Mesendoderm (in vitro differentiated cells): Measurements from ENCODE around the gene RXFP1.

Source experiments
- DNase-seq: peaks from one replicate; pipeline ENCODE4 v3.0.0; 2013
- H2AK5ac ChIP-seq: 2 replicates; pipeline ENCODE4 v1.6.1; 2013; ENCODE audit warnings: low read length, inconsistent platforms
- H2BK120ac ChIP-seq: 2 replicates; pipeline ENCODE4 v1.6.1; 2013; ENCODE audit warnings: low read depth, mild to moderate bottlenecking, low read length, moderate library complexity, mixed read lengths
- H2BK15ac ChIP-seq: replicated peaks from 2 replicates; pipeline ENCODE4 v1.6.1; 2013; ENCODE audit warnings: low read depth, mild to moderate bottlenecking, moderate library complexity
- H2BK5ac ChIP-seq: 2 replicates; pipeline ENCODE4 v1.6.1; 2013; ENCODE audit warnings: low read length, inconsistent platforms
- H3K18ac ChIP-seq: 2 replicates; pipeline ENCODE4 v1.6.1; 2013; ENCODE audit warnings: mild to moderate bottlenecking, low read length, mixed read lengths
- H3K23ac ChIP-seq: one replicate; pipeline ENCODE4 v1.6.1; 2013; ENCODE audit warnings: low read length
- H3K27ac ChIP-seq: 2 replicates; pipeline ENCODE4 v1.5.1; 2013; ENCODE audit warnings: low read depth, mild to moderate bottlenecking, inconsistent platforms, low read length, moderate library complexity
- H3K27me3 ChIP-seq: 2 replicates; pipeline ENCODE4 v1.6.1; 2013; ENCODE audit warnings: low read length, control low read depth, mild to moderate bottlenecking, inconsistent platforms; ENCODE audit not compliant: insufficient read depth, poor library complexity
- H3K36me3 ChIP-seq: 2 replicates; pipeline ENCODE4 v1.6.1; 2013; ENCODE audit warnings: low read length, inconsistent platforms; ENCODE audit not compliant: control insufficient read depth, insufficient read depth
- H3K4ac ChIP-seq: one replicate; pipeline ENCODE4 v1.6.1; 2013; ENCODE audit warnings: low read depth, mild to moderate bottlenecking, low read length, moderate library complexity
- H3K4me1 ChIP-seq: 2 replicates; pipeline ENCODE4 v1.6.1; 2013; ENCODE audit warnings: low read depth, low read length, inconsistent platforms; ENCODE audit not compliant: control insufficient read depth
- H3K4me2 ChIP-seq: 2 replicates; pipeline ENCODE4 v1.6.1; 2013; ENCODE audit warnings: low read length
- H3K4me3 ChIP-seq: 2 replicates; pipeline ENCODE4 v1.5.1; 2013; ENCODE audit warnings: mild to moderate bottlenecking, low read length
- H3K56ac ChIP-seq: one replicate; pipeline ENCODE4 v1.6.1; 2013; ENCODE audit warnings: low read length
- H3K79me1 ChIP-seq: 2 replicates; pipeline ENCODE4 v1.6.1; 2013; ENCODE audit warnings: low read length, inconsistent platforms
- H3K79me2 ChIP-seq: 2 replicates; pipeline ENCODE4 v1.6.1; 2013; ENCODE audit warnings: mild to moderate bottlenecking, low read length; ENCODE audit not compliant: control insufficient read depth, insufficient read depth
- H3K9ac ChIP-seq: 2 replicates; pipeline ENCODE4 v1.6.1; 2013; ENCODE audit warnings: low read length, inconsistent platforms
- H4K5ac ChIP-seq: one replicate; pipeline ENCODE4 v1.6.1; 2013; ENCODE audit warnings: low read length
- H4K8ac ChIP-seq: one replicate; pipeline ENCODE4 v1.6.1; 2013; ENCODE audit warnings: low read depth, mild to moderate bottlenecking, control low read depth, low read length, moderate library complexity
- WGBS: extraction: QIAGEN DNeasy Blood & Tissue Kit; methylation state at CpG from one replicate; pipeline ENCODE4 v1.1.7; 2013; ENCODE audit warnings: low lambda C conversion rate, missing lambda C conversion rate; ENCODE audit not compliant: insufficient coverage; ENCODE audit errors: extremely low coverage; 5-methylcytosine and 5-hydroxymethylcytosine counted together

Gene RXFP1

GRCh38 chr4:158590306-158590705, 68.6 kb downstream of the RXFP1 start:
- H4K8ac ChIP-seq, result no peak overlapping the region
- DNase-seq, result no peak
- no peak overlapping the region for H3K23ac ChIP-seq
- no peak overlapping the region for H3K4ac ChIP-seq
- H3K56ac ChIP-seq, result no peak overlapping the region
- no peak overlapping the region for H3K27ac ChIP-seq
- H3K18ac ChIP-seq, result no peak overlapping the region
- H3K4me3 ChIP-seq, result no peak overlapping the region
- no peaks in the 10 kb centered on the region for H3K27me3 ChIP-seq
- H3K9ac ChIP-seq, result no peak overlapping the region
- H3K36me3 ChIP-seq, result no peaks in the 10 kb centered on the region
- no peaks in the 10 kb centered on the region for H3K4me1 ChIP-seq
- H2AK5ac ChIP-seq, result no peak overlapping the region
- H3K79me1 ChIP-seq, result no peaks in the 10 kb centered on the region
- no peak overlapping the region for H2BK120ac ChIP-seq
- H3K4me2 ChIP-seq, result no peak overlapping the region
- H2BK5ac ChIP-seq, result no peak overlapping the region
- WGBS, result no CpG with 5 or more reads among the region's 4 CpGs
- H2BK15ac ChIP-seq, result no peak overlapping the region
- no peak overlapping the region for H4K5ac ChIP-seq
- H3K79me2 ChIP-seq, result no peaks in the 10 kb centered on the region

DNA sequence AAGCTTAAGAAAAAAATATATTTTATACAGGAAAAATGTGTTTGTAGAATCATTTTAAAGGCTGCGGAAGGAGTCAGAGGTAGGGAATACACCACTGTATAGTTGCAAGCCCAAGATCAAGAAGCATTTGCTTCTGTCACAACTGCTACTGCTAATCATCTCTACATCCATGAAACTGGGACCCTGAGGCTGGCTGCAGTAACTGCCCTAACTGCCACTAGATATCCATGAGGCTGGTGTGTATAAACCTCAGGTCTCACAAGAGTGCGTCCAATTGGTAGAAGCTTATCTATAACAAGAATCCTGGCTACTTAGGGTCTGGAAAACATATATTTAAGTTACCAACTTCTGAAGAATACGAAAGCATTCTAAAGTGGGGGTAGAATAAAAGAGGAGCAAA, 69.1 kb downstream of the RXFP1 start:
- Histone ChIP-seq H2BK5ac (no peak overlapping the region), H4K5ac (no peak overlapping the region), H3K4ac (no peak overlapping the region), H3K56ac (no peak overlapping the region), H3K23ac (no peak overlapping the region), H3K18ac (no peak overlapping the region), H4K8ac (no peak overlapping the region), H3K4me1 (no peaks in the 10 kb centered on the region), H2AK5ac (no peak overlapping the region), H3K4me2 (no peak overlapping the region), H3K79me1 (no peaks in the 10 kb centered on the region), H3K36me3 (no peaks in the 10 kb centered on the region), H3K9ac (no peak overlapping the region), H3K27me3 (no peaks in the 10 kb centered on the region), H2BK15ac (no peak overlapping the region), H2BK120ac (no peak overlapping the region), H3K27ac (no peak overlapping the region), H3K79me2 (no peaks in the 10 kb centered on the region), H3K4me3 (no peak overlapping the region)
- no peak for DNase-seq
- no CpG with 5 or more reads among the region's 3 CpGs for WGBS

DNA sequence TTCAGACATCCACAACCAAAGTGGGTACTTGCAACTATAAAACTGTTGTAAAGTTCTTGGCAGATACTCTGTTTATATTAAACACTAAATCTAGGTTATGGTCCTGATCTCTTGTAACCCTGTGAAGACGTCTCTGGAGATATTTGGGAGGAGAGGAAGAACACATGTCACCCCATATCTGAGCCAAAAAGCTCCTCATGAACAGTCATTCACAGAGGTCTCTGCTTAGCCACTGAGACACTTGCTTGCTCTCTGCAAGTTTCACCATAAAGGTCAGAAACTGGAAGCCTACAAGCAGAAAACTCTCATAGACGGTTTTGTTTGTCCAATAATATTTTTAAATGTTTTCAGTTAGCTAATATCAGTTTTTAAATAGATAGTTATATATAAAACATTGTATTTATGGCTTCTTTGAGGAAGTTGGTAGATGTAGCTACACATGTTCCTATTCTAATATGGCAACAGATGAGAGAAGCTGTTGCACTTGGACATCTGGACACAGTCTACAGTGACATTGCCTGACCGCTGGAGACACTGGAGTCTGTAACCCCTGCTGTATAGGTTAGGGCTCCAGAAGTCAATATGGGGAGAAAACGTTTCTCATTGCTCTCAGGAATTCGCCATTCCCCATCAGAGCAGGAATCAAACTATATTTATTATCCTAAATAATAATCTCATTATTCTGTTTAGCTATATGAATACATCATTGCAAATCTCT, 76.4 kb downstream of the RXFP1 start:
- Histone ChIP-seq H4K8ac (no peak overlapping the region), H3K4me2 (no peak overlapping the region), H3K4ac (no peak overlapping the region), H2BK120ac (no peak overlapping the region), H3K4me1 (no peaks in the 10 kb centered on the region), H3K27ac (no peak overlapping the region), H2BK15ac (no peak overlapping the region), H3K79me2 (no peaks in the 10 kb centered on the region), H3K56ac (no peak overlapping the region), H3K23ac (no peak overlapping the region), H3K18ac (no peak overlapping the region), H4K5ac (no peak overlapping the region), H2AK5ac (no peak overlapping the region), H3K27me3 (no peaks in the 10 kb centered on the region), H3K4me3 (no peak overlapping the region), H2BK5ac (no peak overlapping the region), H3K36me3 (no peaks in the 10 kb centered on the region), H3K79me1 (no peaks in the 10 kb centered on the region), H3K9ac (no peak overlapping the region)
- no peak for DNase-seq
- WGBS, result no CpG with 5 or more reads among the region's 5 CpGs

GRCh38 chr4:158599150-158599549, 77.5 kb downstream of the RXFP1 start:
- Histone ChIP-seq H2BK120ac (no peak overlapping the region), H3K56ac (no peak overlapping the region), H3K23ac (no peak overlapping the region), H3K79me1 (no peaks in the 10 kb centered on the region), H3K18ac (no peak overlapping the region), H3K4me1 (no peaks in the 10 kb centered on the region), H3K27ac (no peak overlapping the region), H4K8ac (no peak overlapping the region), H2BK5ac (no peak overlapping the region), H3K27me3 (no peaks in the 10 kb centered on the region), H2AK5ac (no peak overlapping the region), H4K5ac (no peak overlapping the region), H2BK15ac (no peak overlapping the region), H3K9ac (no peak overlapping the region), H3K4me2 (no peak overlapping the region), H3K4me3 (no peak overlapping the region), H3K36me3 (no peaks in the 10 kb centered on the region), H3K79me2 (no peaks in the 10 kb centered on the region), H3K4ac (no peak overlapping the region)
- no CpG with 5 or more reads among the region's 4 CpGs for WGBS
- no peak for DNase-seq

DNA sequence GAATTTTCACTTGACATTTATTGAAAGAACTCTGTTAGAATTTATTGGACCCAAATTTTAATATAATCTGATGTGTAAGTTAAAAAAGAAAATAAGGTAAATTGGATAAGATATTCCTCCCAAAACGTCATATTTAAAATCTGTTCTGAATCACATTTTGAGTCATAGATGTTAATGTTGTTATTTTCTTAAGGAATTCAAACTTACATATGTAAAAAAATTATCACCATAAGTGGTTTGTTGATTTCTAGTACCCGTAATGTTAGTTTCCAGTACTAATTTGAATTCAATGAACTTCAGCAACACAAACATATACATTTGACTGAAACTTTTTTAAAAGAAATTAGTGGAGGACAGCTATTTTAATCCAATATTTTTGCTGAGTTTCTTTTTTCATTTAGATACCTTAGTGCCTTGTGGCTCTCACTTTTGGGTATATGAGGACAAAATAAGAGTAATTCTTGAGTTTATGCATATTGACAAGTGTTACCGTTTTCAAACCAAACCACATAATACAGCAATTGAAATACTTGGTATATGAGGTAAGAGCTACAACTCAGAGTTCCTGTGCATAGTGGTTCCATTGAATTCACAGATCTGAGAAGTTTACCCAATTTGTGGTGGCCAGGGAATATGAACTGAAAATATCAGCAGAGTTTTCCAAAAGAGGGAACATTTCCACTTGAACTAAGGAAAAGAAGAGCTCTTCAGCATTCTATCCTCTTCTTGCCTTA, 78.2 kb downstream of the RXFP1 start:
- Histone ChIP-seq H3K4me3 (no peak overlapping the region), H3K56ac (no peak overlapping the region), H3K18ac (no peak overlapping the region), H3K4me1 (no peaks in the 10 kb centered on the region), H3K27me3 (no peaks in the 10 kb centered on the region), H2AK5ac (no peak overlapping the region), H4K5ac (no peak overlapping the region), H2BK15ac (no peak overlapping the region), H3K4me2 (no peak overlapping the region), H3K9ac (no peak overlapping the region), H3K23ac (no peak overlapping the region), H2BK120ac (no peak overlapping the region), H3K36me3 (no peaks in the 10 kb centered on the region), H3K27ac (no peak overlapping the region), H4K8ac (no peak overlapping the region), H2BK5ac (no peak overlapping the region), H3K4ac (no peak overlapping the region), H3K79me1 (no peaks in the 10 kb centered on the region), H3K79me2 (no peaks in the 10 kb centered on the region)
- no CpG with 5 or more reads among the region's 3 CpGs for WGBS
- DNase-seq, result no peak

DNA sequence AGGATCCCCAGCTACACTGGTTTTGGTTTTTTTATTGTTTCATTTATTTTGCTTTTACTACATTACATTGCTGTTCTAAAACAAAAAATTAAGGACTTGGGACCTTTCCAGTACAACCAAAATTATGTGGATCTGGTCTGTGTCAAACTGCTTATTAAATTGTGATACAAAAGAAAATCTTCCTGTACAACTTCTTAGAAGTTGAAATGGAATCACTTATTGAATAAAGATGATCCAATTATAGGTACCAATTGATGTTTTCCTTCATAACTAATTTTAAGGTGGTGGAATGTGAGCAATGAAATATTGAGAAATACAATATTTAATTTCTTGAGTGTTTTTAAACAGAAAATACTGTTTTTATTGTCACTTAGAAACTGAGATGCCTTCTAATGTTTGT, 82.7 kb downstream of the RXFP1 start:
- no peak overlapping the region for H4K5ac ChIP-seq
- H2BK5ac ChIP-seq, result no peak overlapping the region
- no peak overlapping the region for H3K4me3 ChIP-seq
- no peaks in the 10 kb centered on the region for H3K36me3 ChIP-seq
- no peak overlapping the region for H2BK15ac ChIP-seq
- no peaks in the 10 kb centered on the region for H3K4me1 ChIP-seq
- no peak overlapping the region for H3K18ac ChIP-seq
- no peak overlapping the region for H2BK120ac ChIP-seq
- no peak overlapping the region for H3K4me2 ChIP-seq
- H4K8ac ChIP-seq, result no peak overlapping the region
- H3K79me1 ChIP-seq, result no peaks in the 10 kb centered on the region
- no peak overlapping the region for H3K27ac ChIP-seq
- no peak for DNase-seq
- H3K4ac ChIP-seq, result no peak overlapping the region
- no peak overlapping the region for H3K9ac ChIP-seq
- no peak overlapping the region for H3K23ac ChIP-seq
- H3K27me3 ChIP-seq, result no peaks in the 10 kb centered on the region
- H2AK5ac ChIP-seq, result no peak overlapping the region
- no peak overlapping the region for H3K56ac ChIP-seq
- no peaks in the 10 kb centered on the region for H3K79me2 ChIP-seq
